RWPE1 (cell line): Measurements from ENCODE around the gene UQCC5.
"Not testable (repeated sequence)": the region's sequence is repeated elsewhere in the genome, so short reads cannot be mapped to it uniquely, and the experiment has no call there.

Experiments
- CTCF ChIA-PET: fragments of 350-600 bp; sonication (Branson Sonifier 250); formaldehyde crosslinking; extraction: SDS; loops from one replicate; lab custom pipeline; 2021; lab: Yijun Ruan, JAX
- POLR2A ChIA-PET: fragments of 400-600 bp; formaldehyde crosslinking; extraction: SDS; loops from one replicate; lab custom pipeline; 2020; ENCODE audit warnings: antibody characterized with exemption; ENCODE audit not compliant: low non-redundant PET; lab: Yijun Ruan, JAX
- DNase-seq: peaks from one replicate; pipeline ENCODE4 v3.0.0; 2012; ENCODE audit warnings: low spot score
- H3K27ac ChIP-seq: fragments of 450-650 bp; 2 replicates; pipeline ENCODE4 v1.5.1; 2017
- TF ChIP-seq, protein P1 (sequence below): fragments of 450-650 bp; conservative IDR thresholded peaks from 2 replicates; pipeline ENCODE4 v1.5.1; 2017; ENCODE audit warnings: low read depth, mild to moderate bottlenecking

Gene UQCC5

DNA sequence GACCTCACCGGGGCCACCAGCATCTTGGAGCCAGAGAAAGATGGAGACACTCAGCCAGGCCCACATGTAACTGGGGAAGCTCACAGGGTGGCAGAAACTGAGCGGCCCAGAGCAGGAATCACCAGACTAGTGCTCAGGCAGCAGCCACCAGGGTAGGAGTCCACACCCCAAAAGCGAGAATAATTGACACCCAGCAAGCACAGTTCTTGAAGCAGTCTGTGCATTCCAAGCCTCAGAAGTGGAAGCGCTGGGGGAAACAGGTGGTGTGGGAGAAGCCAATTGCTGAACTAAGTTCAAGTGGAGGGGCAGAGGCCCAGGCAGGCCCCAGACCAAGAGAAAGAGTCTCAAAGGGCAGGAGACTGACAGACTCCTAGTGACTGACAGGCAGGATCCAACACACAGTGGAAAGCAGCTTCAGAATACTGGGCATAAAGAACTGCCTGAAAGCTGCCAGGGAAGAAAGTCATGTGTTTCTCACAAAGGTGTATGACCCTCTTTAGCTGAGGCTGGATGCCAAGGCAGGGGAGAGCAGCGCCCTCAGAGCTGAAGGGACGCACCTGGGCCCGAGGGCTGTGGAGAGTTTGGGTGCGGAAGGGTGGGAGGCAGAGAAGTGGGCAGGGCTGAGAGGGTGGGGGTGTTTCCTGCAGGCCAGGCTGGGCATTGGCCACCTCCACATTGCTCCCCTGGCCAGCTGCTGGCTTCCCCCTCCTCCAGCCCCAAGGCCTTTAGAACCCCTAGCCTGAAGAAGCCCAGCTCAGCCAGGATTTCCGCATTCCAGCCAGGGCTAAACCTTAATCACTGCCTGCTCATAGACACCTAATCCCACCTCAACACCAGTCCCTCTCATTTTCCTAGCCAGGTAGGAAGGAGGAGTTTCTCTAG, 10.5 kb upstream of the UQCC5 start:
- TF ChIP-seq, protein P1, sequence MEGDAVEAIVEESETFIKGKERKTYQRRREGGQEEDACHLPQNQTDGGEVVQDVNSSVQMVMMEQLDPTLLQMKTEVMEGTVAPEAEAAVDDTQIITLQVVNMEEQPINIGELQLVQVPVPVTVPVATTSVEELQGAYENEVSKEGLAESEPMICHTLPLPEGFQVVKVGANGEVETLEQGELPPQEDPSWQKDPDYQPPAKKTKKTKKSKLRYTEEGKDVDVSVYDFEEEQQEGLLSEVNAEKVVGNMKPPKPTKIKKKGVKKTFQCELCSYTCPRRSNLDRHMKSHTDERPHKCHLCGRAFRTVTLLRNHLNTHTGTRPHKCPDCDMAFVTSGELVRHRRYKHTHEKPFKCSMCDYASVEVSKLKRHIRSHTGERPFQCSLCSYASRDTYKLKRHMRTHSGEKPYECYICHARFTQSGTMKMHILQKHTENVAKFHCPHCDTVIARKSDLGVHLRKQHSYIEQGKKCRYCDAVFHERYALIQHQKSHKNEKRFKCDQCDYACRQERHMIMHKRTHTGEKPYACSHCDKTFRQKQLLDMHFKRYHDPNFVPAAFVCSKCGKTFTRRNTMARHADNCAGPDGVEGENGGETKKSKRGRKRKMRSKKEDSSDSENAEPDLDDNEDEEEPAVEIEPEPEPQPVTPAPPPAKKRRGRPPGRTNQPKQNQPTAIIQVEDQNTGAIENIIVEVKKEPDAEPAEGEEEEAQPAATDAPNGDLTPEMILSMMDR, result no peak
- DNase-seq, result no peak
- CTCF ChIA-PET, result interaction anchor here (0.6 to 1.1 kb wide), 3 partner anchors 9 to 64 kb away, joined by 3 read pairs; no protein-coding TSS in a partner anchor
- peak overlapping the region; percentile 60 for H3K27ac ChIP-seq
- POLR2A ChIA-PET, result no interaction called here

GRCh38 chr3:52526671-52527038, 9.8 kb upstream of the UQCC5 start:
- POLR2A ChIA-PET, result not testable (repeated sequence)
- H3K27ac ChIP-seq, result peak overlapping the region; percentile 60
- CTCF ChIA-PET, result interaction anchor here (0.6 to 1.1 kb wide), 3 partner anchors 8 to 65 kb away, joined by 3 read pairs; no protein-coding TSS in a partner anchor

GRCh38 chr3:52527039-52527731, 9.2 kb upstream of the UQCC5 start:
- H3K27ac ChIP-seq, result peak overlapping the region; percentile 60
- TF ChIP-seq, protein P1, result no peak
- ChIA-PET POLR2A (no interaction called here), CTCF (interaction anchor here (0.6 to 1.1 kb wide), 2 partner anchors 8 to 52 kb away, joined by 3 read pairs; no protein-coding TSS in a partner anchor)
- DNase-seq, result no peak

More at GRCh38 chr3:52526671-52527038, 9.8 kb upstream of the UQCC5 start:
- not testable (repeated sequence) for DNase-seq

GRCh38 chr3:52527732-52528585, 8.4 kb upstream of the UQCC5 start:
- CTCF ChIA-PET, result no interaction called here
- peak overlapping the region; percentile 90; the same call in 1 of the 2 replicates for H3K27ac ChIP-seq
- DNase-seq, result no peak
- POLR2A ChIA-PET, result no interaction called here
- TF ChIP-seq, protein P1, result no peak

GRCh38 chr3:52528586-52529375, 7.6 kb upstream of the UQCC5 start:
- H3K27ac ChIP-seq, result peak overlapping the region; percentile 90; the same call in 1 of the 2 replicates
- ChIA-PET POLR2A (no interaction called here), CTCF (no interaction called here)
- TF ChIP-seq, protein P1, result no peak
- no peak for DNase-seq
